ENCODE data around the gene SAMM50. TPM values are rescaled to one million over a fixed set of nuclear protein-coding genes. Genes with fewer than 3 reads are reported as not detected.

Gene SAMM50
- total RNA-seq, 1 donor from 2014 or later = 48.0 TPM

DNA sequence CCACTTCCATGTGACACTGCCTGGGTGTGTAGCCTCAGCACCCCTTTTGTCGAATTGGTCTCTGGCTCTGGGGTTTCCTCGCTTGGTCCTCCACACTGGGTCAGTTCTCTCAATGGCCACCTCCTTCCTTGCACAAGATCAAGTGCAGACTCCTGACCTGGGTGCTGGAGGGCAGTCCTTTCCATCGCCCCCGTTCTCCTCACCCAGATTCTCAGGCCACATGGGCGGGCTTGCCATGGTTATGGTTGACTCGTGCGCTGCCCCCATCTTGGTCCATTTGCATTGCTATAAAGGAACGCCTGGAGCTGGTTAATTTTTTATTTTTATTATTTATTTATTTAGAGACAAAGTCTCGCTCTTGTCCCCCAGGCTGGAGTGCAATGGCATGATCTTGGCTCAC, 63.4 kb downstream of the SAMM50 start:
- Mint-ChIP-seq H3K4me3 (ENCODE audit: unreplicated experiment) (no peak overlapping the region), H3K36me3 (ENCODE audit: unreplicated experiment) (no peaks in the 10 kb centered on the region), H3K27me3 (ENCODE audit: unreplicated experiment) (peaks cover 4% of the 10 kb centered on the region), H3K27ac (ENCODE audit: unreplicated experiment) (no peak overlapping the region), H3K9me3 (ENCODE audit: unreplicated experiment) (peaks cover 6% of the 10 kb centered on the region), H3K4me1 (ENCODE audit: low read depth, unreplicated experiment) (no peaks in the 10 kb centered on the region)
- DNase-seq = no peak
- TF ChIP-seq, protein P1, sequence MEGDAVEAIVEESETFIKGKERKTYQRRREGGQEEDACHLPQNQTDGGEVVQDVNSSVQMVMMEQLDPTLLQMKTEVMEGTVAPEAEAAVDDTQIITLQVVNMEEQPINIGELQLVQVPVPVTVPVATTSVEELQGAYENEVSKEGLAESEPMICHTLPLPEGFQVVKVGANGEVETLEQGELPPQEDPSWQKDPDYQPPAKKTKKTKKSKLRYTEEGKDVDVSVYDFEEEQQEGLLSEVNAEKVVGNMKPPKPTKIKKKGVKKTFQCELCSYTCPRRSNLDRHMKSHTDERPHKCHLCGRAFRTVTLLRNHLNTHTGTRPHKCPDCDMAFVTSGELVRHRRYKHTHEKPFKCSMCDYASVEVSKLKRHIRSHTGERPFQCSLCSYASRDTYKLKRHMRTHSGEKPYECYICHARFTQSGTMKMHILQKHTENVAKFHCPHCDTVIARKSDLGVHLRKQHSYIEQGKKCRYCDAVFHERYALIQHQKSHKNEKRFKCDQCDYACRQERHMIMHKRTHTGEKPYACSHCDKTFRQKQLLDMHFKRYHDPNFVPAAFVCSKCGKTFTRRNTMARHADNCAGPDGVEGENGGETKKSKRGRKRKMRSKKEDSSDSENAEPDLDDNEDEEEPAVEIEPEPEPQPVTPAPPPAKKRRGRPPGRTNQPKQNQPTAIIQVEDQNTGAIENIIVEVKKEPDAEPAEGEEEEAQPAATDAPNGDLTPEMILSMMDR (IDR thresholded peaks at IDR 0.05; ENCODE audit: partially characterized antibody, unreplicated experiment) = no peak

DNA sequence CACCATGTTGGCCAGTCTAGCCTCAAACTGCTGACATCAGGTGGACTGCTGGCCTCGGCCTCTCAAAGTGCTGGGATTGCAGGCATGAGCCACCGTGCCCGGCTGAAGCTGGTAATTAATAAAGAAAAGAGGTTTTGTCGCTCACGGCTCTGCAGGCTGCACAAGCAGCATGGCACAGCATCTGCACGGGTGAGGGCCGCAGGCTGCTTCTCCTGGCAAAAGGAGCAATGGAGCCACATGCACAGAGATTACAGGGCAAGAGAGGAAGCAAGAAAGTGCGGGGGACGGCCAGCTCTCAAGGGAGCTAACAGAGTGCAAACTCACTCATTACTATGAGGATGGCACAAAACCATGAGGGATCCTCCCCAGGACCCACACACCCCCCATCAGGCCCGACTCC, 64.2 kb downstream of the SAMM50 start:
- TF ChIP-seq, protein P1 (IDR thresholded peaks at IDR 0.05; ENCODE audit: partially characterized antibody, unreplicated experiment) = no peak
- Mint-ChIP-seq H3K27ac (ENCODE audit: unreplicated experiment) (no peak overlapping the region), H3K36me3 (ENCODE audit: unreplicated experiment) (no peaks in the 10 kb centered on the region)

DNA sequence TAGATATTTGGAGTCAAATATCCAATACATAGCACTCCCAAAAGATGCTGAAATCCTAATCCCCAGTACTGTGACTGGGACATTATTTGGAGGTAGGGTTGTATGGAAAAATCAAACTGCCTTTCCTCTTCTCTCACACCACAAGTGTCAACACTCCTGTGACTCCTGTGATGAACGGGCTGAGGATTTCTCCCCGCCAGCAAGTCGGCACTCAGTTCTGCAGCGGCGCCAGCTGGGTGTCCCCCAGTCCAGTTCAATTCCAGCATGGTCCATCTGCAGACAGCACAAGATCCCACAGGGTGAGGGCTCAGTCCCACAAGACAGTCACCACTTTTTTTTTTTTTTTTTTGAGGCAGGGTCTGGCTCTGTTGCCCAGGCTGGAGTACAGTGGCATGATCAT, 64.6 kb downstream of the SAMM50 start:
- Mint-ChIP-seq H3K27me3 (ENCODE audit: unreplicated experiment) (peaks cover 7% of the 10 kb centered on the region), H3K27ac (ENCODE audit: unreplicated experiment) (no peak overlapping the region), H3K36me3 (ENCODE audit: unreplicated experiment) (no peaks in the 10 kb centered on the region), H3K9me3 (ENCODE audit: unreplicated experiment) (peaks cover 6% of the 10 kb centered on the region), H3K4me1 (ENCODE audit: low read depth, unreplicated experiment) (no peaks in the 10 kb centered on the region), H3K4me3 (ENCODE audit: unreplicated experiment) (no peak overlapping the region)
- DNase-seq = no peak
- TF ChIP-seq, protein P1 (IDR thresholded peaks at IDR 0.05; ENCODE audit: partially characterized antibody, unreplicated experiment) = no peak

More for the DNA sequence above, 64.2 kb downstream of the SAMM50 start:
- Mint-ChIP-seq H3K4me1 (ENCODE audit: low read depth, unreplicated experiment) (no peaks in the 10 kb centered on the region), H3K9me3 (ENCODE audit: unreplicated experiment) (peaks cover 6% of the 10 kb centered on the region), H3K4me3 (ENCODE audit: unreplicated experiment) (no peak overlapping the region), H3K27me3 (ENCODE audit: unreplicated experiment) (peaks cover 7% of the 10 kb centered on the region)
- DNase-seq = no peak

DNA sequence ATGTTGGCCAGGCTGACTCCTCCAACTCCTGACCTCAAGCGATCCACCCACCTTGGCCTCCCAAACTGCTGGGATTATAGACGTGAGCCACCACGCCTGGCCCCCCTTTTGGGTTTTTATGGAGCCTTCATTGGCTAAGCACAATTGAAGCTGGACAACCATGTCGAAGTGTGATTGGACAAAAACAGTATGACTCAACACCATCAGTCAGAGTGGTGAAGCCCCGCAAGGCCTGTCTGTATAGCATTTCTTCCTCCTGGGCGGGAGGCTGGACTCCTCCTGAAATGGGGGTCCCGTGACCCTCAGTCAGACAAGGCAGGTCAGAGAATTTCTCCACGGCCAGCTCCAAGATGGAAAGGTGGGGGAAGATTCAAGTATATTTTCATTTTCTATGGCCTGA, 65.7 kb downstream of the SAMM50 start:
- Mint-ChIP-seq H3K4me1 (ENCODE audit: low read depth, unreplicated experiment) (no peaks in the 10 kb centered on the region), H3K4me3 (ENCODE audit: unreplicated experiment) (no peak overlapping the region), H3K27me3 (ENCODE audit: unreplicated experiment) (peaks cover 7% of the 10 kb centered on the region)

More for the DNA sequence above, 65.7 kb downstream of the SAMM50 start:
- Mint-ChIP-seq H3K9me3 (ENCODE audit: unreplicated experiment) (peaks cover 6% of the 10 kb centered on the region), H3K36me3 (ENCODE audit: unreplicated experiment) (no peaks in the 10 kb centered on the region), H3K27ac (ENCODE audit: unreplicated experiment) (no peak overlapping the region)
- TF ChIP-seq, protein P1 (IDR thresholded peaks at IDR 0.05; ENCODE audit: partially characterized antibody, unreplicated experiment) = no peak
- DNase-seq = no peak

All from glutamatergic neuron (in vitro differentiated cells).